HG03280 (cell line): ENCODE measurements around the gene HABP4.
"Not testable (repeated sequence)": the region's sequence is repeated elsewhere in the genome, so short reads cannot be mapped to it uniquely, and the experiment has no call there.

Experiments
- ATAC-seq: cut with Tn5 transposase; IDR thresholded peaks from one replicate; pipeline ENCODE4 v1.9.1; 2021; ENCODE audit warnings: mild to moderate bottlenecking, moderate library complexity; ENCODE audit not compliant: unreplicated experiment

Gene HABP4

GRCh38 chr9:96495341-96495740 is 45.4 kb downstream of the HABP4 start:
- no peak for ATAC-seq

DNA sequence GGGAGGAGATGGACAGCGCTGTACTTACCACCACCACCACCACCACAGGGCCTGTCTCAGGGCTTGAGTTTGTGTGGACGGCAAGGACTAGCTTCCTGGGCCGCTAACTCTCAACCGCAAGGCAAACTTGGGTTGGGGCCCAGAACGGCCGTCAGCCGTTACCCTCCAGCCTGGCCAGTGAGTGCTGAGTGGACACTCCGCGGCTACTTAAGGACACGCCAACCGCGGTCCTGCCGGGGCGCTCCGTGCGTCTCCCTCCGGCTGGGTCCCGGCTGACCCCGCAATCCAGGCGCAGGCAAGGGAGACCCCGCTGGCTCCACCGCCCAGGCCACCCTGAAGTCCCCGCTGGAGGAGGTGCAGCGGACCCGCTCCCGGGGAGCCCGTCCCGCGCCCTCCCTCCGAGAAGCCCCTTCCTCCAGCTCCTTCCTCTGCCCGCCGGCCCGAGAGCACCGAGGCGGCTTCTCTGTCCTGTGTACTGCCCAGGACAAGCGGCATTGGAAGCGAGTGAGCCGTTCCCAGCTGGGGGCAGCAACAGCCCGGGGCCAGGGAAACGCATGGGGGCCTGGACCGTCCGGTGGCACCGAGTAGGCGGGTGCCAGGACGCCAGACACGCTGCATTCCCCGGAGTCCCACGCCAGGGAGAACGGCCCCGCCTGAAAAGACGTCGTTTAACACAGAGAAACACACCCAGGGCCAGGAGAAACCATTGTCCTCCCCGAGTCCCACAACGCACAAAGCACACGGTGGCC is 46.6 kb downstream of the HABP4 start:
- ATAC-seq = no peak

GRCh38 chr9:96497117-96497399 is 47.1 kb downstream of the HABP4 start:
- ATAC-seq = no peak

GRCh38 chr9:96498796-96499195 is 48.8 kb downstream of the HABP4 start:
- no peak for ATAC-seq

DNA sequence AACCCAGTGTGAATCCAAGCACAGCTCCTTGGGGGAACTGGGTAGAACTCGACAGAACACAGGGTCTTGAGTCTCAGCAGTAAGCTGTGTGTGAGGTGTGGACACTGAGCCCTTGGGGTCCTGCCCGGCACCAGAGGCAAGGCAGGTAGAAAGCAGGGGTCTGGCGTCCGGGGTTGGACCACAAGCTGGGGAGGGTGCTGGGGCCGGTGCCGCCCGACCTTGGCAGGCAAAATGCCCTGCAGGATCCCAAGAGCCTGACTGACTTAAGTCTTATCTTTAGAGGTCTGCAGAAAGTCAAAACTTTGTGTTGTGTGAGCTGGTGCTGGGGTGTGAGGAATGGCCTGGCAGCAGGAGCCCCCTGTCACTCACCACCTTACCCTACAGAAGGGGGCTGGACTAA is 49.3 kb downstream of the HABP4 start:
- ATAC-seq = no peak

DNA sequence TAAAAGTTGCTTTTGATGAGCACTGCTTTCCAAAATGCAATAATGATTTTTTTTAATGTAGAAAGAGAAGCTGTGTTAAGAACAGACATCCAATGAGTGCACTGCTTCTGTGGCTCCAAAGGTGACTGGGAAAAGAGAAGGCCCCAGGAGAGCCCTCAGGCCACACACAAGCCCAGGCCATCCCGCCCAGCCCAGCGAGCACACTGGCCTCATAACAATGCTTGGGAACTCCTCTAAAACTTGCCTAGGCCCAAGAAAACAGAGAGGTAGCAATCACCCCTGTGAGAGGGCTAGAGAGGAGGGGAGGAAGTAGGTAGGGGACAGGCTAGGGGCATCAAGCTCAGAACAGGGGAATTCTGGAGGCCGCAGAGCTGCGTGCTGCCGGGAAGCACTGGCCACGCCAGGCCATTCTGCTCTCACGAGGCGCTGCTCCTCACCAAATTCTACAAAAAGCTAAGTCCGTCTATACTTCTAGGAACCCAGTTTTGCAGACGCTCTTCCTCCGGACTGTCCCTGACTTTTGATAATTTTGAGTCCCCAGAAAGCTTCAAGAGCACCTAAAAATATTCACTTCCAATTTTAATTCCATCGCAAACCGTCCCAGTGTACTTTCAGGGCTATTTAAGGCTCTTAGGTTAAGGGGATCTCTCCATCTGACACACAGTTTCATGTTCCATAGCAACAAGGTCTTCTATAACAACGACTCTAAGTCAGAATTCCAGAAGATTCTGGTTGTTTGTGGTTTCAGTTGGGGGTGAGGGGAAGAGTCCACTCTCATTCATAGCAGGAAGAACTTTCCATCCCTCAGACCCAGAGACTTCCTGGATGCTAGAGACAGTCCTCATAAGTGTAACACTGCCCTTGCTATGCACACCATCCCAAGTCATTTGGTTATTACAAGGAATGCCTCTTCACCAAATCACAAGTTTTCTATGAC is 51.0 kb downstream of the HABP4 start:
- no peak for ATAC-seq

GRCh38 chr9:96501633-96502538 is 51.9 kb downstream of the HABP4 start:
- no peak for ATAC-seq

- no peak for ATAC-seq
Measured at GRCh38 chr9:96502539-96503373, 52.8 kb downstream of the HABP4 start.

GRCh38 chr9:96503374-96503748 is 53.4 kb downstream of the HABP4 start:
- ATAC-seq = not testable (repeated sequence)

DNA sequence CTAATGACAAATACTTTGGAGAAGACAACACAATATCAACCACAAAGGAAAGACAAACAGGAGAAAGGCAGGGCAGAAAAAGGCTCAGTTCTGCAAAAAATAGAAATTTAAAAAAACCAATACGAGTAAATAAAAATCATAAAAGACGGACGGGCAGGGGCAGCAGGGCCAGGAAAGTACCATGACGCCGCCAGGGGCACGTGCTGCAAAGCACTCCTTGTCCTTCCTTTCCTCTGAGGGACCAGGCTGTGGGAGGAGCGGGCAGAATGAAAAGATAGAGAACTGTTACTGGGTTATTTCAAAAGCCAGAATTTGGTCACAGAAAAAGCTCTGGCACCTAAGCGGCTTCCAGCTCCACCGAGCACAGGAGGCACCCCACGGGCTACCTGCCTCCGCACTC is 53.9 kb downstream of the HABP4 start:
- ATAC-seq = no peak

DNA sequence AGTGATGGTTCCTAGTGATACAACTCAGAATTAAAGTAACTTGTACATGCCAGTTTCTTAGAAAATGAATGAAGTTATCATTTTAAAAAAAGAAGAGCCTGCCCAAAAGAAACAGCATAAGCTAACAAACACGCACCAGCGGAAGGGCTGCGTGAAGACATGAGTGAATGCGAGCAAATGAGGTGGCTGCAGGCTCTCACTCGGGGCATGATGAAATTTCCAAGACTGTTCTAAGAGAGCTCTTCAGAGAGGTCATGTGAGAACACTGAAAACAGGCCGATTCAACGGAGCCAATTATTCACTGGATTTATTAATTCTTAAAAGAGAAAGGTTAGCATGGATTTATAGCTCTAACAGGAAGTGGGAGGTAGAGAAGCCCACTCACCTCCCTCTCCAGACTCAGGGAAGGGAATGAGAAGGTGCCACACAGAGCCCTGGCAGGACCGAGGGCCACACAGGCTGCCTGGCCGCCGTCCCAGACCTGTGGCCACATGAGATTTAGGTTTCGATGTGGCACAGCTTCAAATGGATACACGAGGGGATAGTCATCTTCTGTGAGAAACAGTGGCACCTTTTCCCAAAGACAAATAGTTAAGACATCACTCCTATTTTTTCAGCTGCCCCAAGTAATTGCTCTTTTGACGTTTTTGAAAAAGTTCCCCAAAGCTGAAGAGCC is 55.5 kb downstream of the HABP4 start:
- ATAC-seq = no peak

- ATAC-seq = no peak
Measured at GRCh38 chr9:96508227-96508940, 58.4 kb downstream of the HABP4 start.

GRCh38 chr9:96509026-96509425 is 59.1 kb downstream of the HABP4 start:
- ATAC-seq = no peak

DNA sequence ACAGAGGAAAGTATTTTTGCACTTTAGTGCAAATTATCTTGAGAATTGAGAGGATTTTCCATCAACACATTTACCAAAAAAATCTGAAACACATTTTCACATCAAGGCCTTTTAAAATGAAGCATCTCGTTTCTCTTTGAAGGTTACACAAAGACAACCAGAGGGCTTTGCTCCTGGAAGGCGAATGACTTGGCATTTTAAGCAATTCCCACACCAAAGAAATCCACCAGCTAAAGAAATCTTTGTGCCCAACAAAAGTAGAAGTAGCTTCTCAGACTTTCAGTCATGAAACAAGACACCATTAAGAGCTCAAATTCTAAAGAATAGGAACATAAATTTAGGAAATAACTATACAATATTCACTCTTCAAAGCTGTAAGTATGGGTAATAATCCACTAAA is 59.9 kb downstream of the HABP4 start:
- no peak for ATAC-seq

DNA sequence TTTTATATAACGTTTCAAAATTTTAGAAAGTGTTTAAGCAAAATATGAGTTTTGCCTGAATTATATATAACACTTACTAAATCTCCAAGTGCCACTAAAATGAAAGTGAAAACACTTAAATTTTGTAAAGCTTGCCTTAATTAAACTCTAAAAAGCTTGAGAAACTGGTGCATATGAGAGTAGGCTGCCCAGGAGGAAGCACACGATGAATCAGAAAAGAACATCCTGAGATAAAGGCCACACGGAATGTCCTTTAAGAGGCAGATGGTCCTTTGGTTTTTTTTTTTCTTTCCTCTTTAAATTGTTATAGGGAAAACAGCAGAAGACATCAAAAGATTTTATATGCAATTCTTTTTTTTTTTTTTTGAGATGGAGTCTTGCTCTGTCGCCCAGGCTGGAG is 60.3 kb downstream of the HABP4 start:
- ATAC-seq = no peak

DNA sequence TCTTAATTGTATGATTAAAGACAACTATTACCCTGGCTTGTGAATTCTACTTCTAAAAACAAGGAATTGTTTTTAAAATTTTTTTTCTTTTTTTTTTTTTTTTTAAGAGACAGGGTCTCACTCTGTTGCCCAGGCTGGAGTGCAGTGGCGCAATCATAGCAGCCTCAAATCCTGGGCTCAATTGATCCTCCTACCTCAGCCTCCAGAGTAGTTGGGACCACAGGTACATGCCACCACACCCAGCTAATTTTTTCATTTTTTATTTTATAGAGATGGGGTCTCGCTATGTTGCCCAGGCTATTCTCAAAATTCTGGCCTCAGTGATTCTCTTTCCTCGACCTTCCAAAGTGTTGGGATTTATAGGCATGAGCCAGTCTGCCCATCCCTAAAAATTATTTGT is 62.3 kb downstream of the HABP4 start:
- no peak for ATAC-seq

DNA sequence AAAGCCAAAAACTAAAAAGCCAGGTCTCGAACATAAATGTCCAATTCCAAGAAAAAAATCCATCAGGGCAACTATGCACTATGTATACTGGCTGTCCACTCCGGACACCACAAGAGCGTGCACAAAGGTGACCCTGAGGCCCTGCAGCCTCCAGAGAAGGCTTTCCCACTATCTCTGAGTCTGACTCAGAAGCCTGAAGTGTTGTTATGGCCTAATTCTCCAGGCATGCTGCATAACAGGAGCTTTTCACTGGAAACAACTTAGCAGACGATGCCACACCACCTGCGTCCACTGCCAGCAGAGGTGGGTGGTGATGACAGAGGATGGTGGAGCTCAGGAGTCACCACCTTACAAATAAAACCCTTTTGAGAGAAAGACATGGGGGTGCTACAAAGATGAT is 63.7 kb downstream of the HABP4 start:
- ATAC-seq = no peak

- no peak for ATAC-seq
Measured at GRCh38 chr9:96514108-96514799, 64.3 kb downstream of the HABP4 start.

- ATAC-seq = no peak
Measured at GRCh38 chr9:96514800-96515158, 64.8 kb downstream of the HABP4 start.
